Effector memory CD4-positive, alpha-beta T cell (primary cell): ENCODE data around the gene IYD.

ENCODE experiments used
- DNase-seq, 3 donors: peaks; one replicate each; pipeline ENCODE4 v3.0.0-alpha.2; 2020
- H3K27ac ChIP-seq: 2 replicates; pipeline ENCODE4 v1.7.0; 2013; ENCODE audit warnings: mild to moderate bottlenecking, low read length, moderate library complexity; ENCODE audit not compliant: insufficient read depth, poor library complexity, severe bottlenecking
- H3K27me3 ChIP-seq: replicated peaks from 2 replicates; pipeline ENCODE4 v1.7.0; 2013; ENCODE audit warnings: mild to moderate bottlenecking, low read length; ENCODE audit not compliant: insufficient read depth, control insufficient read depth, poor library complexity, severe bottlenecking
- H3K36me3 ChIP-seq: 2 replicates; pipeline ENCODE4 v1.7.0; 2013; ENCODE audit warnings: mild to moderate bottlenecking, low read length, moderate library complexity; ENCODE audit not compliant: control insufficient read depth, insufficient read depth
- H3K4me1 ChIP-seq: 2 replicates; pipeline ENCODE4 v1.7.0; 2013; ENCODE audit warnings: low read length, mild to moderate bottlenecking; ENCODE audit not compliant: control insufficient read depth, insufficient read depth, poor library complexity, severe bottlenecking
- H3K4me3 ChIP-seq: 2 replicates; pipeline ENCODE4 v1.7.0; 2013; ENCODE audit warnings: low read length, low read depth, mild to moderate bottlenecking; ENCODE audit not compliant: insufficient read depth, poor library complexity, severe bottlenecking
- H3K9me3 ChIP-seq: 2 replicates; pipeline ENCODE4 v1.7.0; 2013; ENCODE audit warnings: mild to moderate bottlenecking, low read length, moderate library complexity; ENCODE audit not compliant: control insufficient read depth

Gene IYD

DNA sequence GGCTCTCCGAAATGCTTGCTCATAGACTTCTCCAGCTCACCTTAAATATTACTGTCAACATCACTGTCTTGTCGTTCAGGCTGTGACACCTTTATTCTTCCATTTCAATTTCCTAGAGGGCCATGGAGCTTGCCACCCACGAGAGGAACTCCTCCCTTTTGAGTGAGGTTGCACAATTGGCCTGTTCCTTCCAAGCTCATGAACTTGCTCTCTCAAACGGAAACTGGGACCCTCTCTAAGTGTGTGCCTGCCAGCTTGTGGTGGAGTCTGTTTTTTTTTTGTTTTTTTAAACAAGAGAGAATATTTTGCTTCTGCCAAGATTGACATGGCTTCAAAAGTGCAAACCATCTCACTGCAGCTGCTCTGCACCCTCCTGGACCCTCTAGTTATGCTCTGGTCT, 19.3 kb upstream of the IYD start:
- Histone ChIP-seq H3K4me1 (no peaks in the 10 kb centered on the region), H3K27me3 (no peaks in the 10 kb centered on the region), H3K4me3 (no peak overlapping the region), H3K36me3 (no peaks in the 10 kb centered on the region), H3K9me3 (no peaks in the 10 kb centered on the region), H3K27ac (no peak overlapping the region)
- no peak for DNase-seq

DNA sequence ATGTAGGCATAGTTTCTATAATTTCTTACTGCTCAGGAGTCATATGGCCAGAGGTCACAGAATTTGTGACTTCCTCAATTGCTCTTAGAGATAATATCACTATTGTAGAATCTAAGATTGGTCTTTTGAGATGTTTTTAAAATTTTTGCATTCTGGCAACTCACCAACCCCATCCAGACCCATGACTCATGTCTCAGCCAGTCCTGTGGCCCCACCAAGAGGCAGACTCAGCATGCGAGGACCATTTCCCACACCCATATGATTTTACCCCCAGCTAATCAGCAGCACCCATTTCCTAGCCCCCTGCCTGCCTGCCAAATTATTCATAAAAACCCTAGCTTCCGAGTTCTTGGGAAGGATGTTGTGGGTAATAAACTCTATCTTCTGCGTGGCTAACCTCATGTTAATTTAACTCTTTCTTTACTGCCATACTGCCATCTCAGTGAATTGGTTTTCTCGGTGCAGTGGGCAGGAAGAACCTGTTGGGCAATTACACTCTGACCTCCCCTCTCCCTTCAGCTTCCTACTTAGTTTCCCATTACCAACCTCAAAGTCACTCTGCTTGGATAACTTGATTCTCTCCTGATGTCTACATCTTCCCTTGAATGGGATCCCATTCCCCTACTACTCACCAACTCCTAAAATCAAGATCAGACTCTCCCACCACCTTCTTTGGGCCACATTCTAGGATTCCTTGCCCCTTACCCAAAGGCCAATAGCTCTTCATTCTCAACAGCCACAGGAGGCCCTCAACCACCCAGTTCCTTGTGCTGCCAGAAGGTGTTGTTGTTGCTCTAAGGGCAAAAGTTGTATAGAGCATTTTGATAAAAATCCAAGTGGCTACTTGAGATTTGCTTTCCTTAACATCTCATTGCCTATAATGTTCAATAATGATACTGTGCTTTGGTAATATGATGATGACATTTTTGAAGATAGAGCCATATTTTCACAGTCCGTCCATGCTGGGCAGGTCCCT, 16.2 kb upstream of the IYD start:
- H3K27me3 ChIP-seq, result no peaks in the 10 kb centered on the region
- no peaks in the 10 kb centered on the region for H3K4me1 ChIP-seq
- no peaks in the 10 kb centered on the region for H3K9me3 ChIP-seq
- no peak overlapping the region for H3K4me3 ChIP-seq
- no peaks in the 10 kb centered on the region for H3K36me3 ChIP-seq
- no peak for DNase-seq
- no peak overlapping the region for H3K27ac ChIP-seq

DNA sequence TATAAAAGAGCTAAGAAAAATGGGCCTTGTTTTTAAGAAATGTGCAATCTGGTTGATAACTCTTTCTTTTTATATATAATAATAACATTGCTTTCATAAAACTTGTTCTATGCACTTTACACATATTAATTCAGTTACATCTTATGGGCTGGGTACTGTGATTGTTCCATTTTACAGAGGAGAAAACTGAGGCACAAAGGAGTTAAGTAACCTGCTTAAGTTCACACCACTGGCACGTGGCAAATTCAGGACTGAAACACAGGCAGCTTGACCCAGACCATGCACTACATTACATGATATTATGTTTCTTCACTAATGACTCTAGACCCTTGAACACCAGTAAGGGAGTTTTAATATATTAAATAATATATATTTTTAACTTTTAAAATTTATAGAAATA, 15.4 kb upstream of the IYD start:
- Histone ChIP-seq H3K4me3 (no peak overlapping the region), H3K36me3 (no peaks in the 10 kb centered on the region), H3K9me3 (no peaks in the 10 kb centered on the region), H3K27me3 (no peaks in the 10 kb centered on the region), H3K4me1 (no peaks in the 10 kb centered on the region), H3K27ac (no peak overlapping the region)
- no peak for DNase-seq

DNA sequence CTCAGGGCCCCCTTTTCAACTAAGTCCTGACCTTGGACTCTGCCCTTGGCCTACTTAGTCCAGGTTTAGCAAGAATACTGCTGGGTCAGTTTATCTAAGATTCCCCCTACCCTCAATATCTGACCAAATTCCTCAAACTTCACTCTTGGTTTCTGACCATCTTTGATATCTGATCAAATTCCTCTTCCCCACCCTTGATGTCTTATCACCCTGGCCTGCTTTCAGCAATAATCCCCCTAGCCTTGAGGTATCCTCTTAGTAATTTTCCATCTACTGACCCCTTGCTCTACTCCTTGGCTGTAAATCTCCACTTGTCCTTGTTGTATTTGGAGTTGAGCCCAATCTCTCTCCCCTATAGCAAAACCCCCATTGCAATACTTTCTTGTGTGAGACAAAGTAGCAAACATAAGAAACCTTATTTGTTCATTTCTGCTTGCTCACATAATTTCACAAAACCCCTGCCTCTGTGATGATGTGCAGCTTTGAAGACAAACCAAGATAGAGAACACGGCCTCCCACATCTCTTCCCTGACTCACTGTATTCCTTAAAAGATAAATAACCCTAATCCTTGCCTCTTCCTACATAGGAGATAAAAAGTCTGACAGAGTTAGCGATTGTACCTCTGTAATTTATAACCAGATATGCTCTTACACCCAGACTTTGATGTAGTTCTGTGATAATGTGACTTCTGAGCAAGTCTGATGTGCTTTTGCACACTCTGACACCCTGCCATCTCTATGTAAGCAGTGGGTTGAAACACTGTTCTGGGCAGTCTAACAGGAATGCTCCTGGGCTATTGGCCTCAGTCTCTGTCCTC, 13.8 kb upstream of the IYD start:
- no peaks in the 10 kb centered on the region for H3K36me3 ChIP-seq
- no peak overlapping the region for H3K27ac ChIP-seq
- no peak overlapping the region for H3K4me3 ChIP-seq
- no peaks in the 10 kb centered on the region for H3K4me1 ChIP-seq
- no peak for DNase-seq
- H3K9me3 ChIP-seq, result no peaks in the 10 kb centered on the region
- H3K27me3 ChIP-seq, result no peaks in the 10 kb centered on the region

DNA sequence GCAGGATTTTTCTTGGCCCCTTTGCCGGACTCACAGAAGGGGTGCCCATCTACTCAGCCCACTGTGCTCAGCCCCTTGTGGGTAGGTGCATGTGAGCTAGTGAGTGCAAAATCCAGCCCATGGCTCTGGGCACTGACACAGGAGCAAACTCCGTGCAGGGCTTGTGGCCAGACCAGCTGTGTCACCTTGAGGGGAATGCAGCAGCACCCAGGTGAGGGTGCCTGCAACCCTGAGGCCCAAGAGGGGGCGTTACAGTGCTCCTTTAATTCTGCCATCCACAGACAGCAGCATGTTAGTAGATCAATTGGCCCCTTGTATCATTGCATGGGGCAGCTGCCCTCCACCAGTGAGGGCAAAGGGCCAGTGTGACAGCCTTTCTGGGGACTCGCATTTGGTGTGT, 12.9 kb upstream of the IYD start:
- Histone ChIP-seq H3K27me3 (no peaks in the 10 kb centered on the region), H3K36me3 (no peaks in the 10 kb centered on the region), H3K4me1 (no peaks in the 10 kb centered on the region), H3K4me3 (no peak overlapping the region), H3K9me3 (no peaks in the 10 kb centered on the region), H3K27ac (no peak overlapping the region)
- DNase-seq, result no peak

DNA sequence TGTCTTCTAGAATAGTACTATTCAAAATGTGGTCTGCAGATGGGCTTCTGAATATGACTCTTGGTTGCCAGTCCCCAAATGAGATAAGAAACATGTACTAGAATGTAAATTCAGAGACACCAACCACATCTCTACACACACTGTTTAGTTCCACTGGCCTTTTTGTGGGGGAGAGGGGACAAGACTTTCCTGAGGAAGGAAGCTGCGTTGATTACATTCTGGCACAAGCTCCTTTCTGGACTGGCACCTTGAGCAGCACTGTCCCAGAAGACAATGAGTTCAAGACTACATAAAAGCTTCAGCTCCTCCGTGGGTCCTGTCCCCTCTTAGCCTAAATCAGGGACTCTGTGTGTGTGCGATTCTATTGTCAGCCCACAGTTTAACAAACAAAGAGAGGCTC, 6.9 kb upstream of the IYD start:
- no peak overlapping the region for H3K27ac ChIP-seq
- DNase-seq, result no peak
- H3K36me3 ChIP-seq, result no peaks in the 10 kb centered on the region
- H3K27me3 ChIP-seq, result no peaks in the 10 kb centered on the region
- no peaks in the 10 kb centered on the region for H3K4me1 ChIP-seq
- H3K9me3 ChIP-seq, result no peaks in the 10 kb centered on the region
- H3K4me3 ChIP-seq, result no peak overlapping the region

DNA sequence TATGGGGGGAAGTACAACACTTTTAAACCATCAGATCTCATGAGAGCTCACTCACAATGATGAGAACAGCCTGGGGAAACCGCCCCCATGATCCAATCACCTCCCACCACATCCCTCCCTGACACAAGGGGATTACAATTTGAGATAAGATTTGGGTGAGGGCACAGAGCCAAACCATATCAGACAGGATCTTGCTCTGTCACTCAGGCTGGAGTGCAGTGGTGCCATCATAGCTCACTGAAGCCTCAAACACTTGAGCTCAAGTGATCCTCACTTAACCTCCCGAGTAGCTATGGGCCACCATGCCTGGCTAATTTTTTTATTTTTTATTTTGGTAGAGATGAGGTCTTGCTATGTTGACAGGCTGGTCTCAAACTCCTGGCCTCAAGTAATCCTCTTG, 5.1 kb upstream of the IYD start:
- no peak overlapping the region for H3K4me3 ChIP-seq
- H3K4me1 ChIP-seq, result no peaks in the 10 kb centered on the region
- no peaks in the 10 kb centered on the region for H3K27me3 ChIP-seq
- no peak overlapping the region for H3K27ac ChIP-seq
- no peaks in the 10 kb centered on the region for H3K36me3 ChIP-seq
- H3K9me3 ChIP-seq, result no peaks in the 10 kb centered on the region
- no peak for DNase-seq

DNA sequence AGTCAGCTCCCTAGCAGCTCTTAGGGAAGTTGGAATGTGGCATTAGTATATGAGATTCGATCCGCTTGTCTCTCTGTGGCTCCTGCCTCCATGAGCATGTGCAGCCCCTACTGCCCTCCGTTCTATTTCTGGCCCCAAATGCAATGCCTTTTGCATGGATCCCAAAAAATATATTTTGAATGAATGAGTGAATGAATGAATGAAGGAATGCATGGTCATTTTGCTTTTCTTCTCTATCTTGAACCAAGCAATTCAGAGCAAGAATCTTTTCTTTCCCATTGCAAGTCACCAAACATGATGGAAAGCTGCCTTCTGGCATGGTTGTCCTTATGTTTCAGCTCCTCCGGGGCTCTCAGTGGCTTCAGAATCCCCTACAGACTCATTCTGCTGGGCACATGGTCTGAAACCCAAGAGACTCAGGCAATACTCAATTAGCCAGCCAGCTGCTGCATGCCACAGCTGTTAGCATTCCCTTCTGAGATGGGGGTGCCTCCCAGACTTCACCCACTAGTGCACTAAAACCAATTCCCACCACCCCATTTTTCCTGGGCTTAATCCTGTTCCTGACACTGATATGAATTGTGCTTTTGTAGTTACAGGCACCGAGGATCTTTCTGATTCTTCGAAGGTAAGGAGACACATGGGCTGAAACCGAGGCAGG, 2.6 kb upstream of the IYD start:
- Histone ChIP-seq H3K27me3 (no peaks in the 10 kb centered on the region), H3K4me1 (no peaks in the 10 kb centered on the region), H3K9me3 (no peaks in the 10 kb centered on the region), H3K27ac (no peak overlapping the region), H3K4me3 (no peak overlapping the region), H3K36me3 (no peaks in the 10 kb centered on the region)
- no peak for DNase-seq

DNA sequence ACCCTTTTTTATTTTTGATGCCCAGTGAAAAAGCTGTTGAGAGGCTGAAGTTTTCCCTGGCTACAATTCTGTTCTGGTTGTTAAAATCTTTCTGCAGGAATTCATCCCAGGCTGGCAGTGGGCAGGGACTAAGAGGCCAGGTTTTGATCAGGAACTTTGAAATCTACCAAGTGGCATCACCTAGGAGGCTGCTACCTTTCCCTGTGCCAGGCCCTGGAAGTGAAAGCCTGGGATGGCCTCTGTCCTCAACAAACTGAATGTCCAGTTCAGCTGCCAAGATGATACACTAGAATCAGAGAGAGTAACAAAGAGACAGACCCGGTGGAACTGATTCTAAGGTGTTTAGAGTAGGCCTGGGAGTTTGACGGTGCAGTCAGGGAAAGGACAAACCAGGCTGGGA, 596 bp downstream of the IYD start:
- no peaks in the 10 kb centered on the region for H3K4me1 ChIP-seq
- H3K4me3 ChIP-seq, result no peak overlapping the region
- H3K27ac ChIP-seq, result no peak overlapping the region
- H3K9me3 ChIP-seq, result no peaks in the 10 kb centered on the region
- DNase-seq, result no peak
- H3K27me3 ChIP-seq, result no peaks in the 10 kb centered on the region
- no peaks in the 10 kb centered on the region for H3K36me3 ChIP-seq

DNA sequence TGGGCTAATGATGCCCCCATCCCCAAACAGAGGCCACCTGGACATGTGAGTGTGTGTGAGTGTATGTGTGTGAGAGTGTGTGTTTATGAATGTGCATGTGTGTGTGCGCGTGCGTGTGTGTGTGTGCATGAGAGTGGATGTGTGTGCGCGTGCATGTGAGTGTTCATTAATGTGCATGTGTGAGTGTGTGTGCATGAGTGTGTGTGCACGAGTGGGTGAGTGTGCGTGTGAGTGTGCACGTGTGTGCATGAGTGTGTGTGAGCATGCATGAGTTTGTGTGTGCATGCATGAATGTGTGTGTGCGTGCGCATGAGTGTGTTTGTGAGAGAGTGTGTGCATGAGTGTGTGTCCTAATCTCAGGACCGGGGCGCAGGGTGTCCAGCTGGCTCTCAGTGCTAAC, 1.3 kb downstream of the IYD start:
- H3K36me3 ChIP-seq, result no peaks in the 10 kb centered on the region
- no peak overlapping the region for H3K27ac ChIP-seq
- H3K4me3 ChIP-seq, result no peak overlapping the region
- H3K4me1 ChIP-seq, result no peaks in the 10 kb centered on the region
- no peaks in the 10 kb centered on the region for H3K9me3 ChIP-seq
- no peak for DNase-seq
- no peaks in the 10 kb centered on the region for H3K27me3 ChIP-seq
